H1 (cell line): ENCODE measurements around the gene HOXB3.

Source experiments
- EP300 ChIP-seq, 2 experiments: IDR thresholded peaks; 1 replicate in 1 of 2; 2 replicates in 1 of 2; pipeline ENCODE4 v1.6.1; 2011 to 2012; ENCODE audit warnings: low read depth in 2 of 2, low read length in 2 of 2, mild to moderate bottlenecking in 2 of 2, borderline replicate concordance in 1 of 2, inconsistent platforms in 1 of 2, moderate library complexity in 1 of 2
- POLR2AphosphoS5 ChIP-seq: IDR thresholded peaks from 2 replicates; pipeline ENCODE4 v1.6.1; 2011; ENCODE audit warnings: low read depth, low read length
- SAP30 ChIP-seq: fragments of 300-600 bp; sonication (generic); IDR thresholded peaks from 2 replicates; pipeline ENCODE4 v1.7.1; 2012; ENCODE audit warnings: low read length, moderate library complexity, mild to moderate bottlenecking, inconsistent platforms; ENCODE audit not compliant: insufficient read depth, insufficient replicate concordance
- SRF ChIP-seq: IDR thresholded peaks from 2 replicates; pipeline ENCODE4 v1.6.1; 2011; ENCODE audit warnings: mild to moderate bottlenecking, low read depth, low read length, moderate library complexity
- TF ChIP-seq, protein P1 (sequence below), 3 experiments: IDR thresholded peaks; 1 replicate in 2 of 3; 2 replicates in 1 of 3; pipeline versions ENCODE4 v1.5.1 to v1.6.1; 2011; ENCODE audit warnings: low read length in 3 of 3, mild to moderate bottlenecking in 3 of 3, inconsistent platforms in 2 of 3, low read depth in 1 of 3, moderate library complexity in 1 of 3; ENCODE audit not compliant: insufficient read depth in 1 of 3; ENCODE audit errors: control extremely low read depth in 1 of 3

- no peak for TF ChIP-seq SAP30
- TF ChIP-seq SRF, result no peak
- TF ChIP-seq POLR2AphosphoS5, result no peak
- no peak for TF ChIP-seq EP300 (IDR thresholded peaks at IDR 0.05; ENCODE audit: borderline replicate concordance in 1 of 2, low read depth in 2 of 2, low read length in 2 of 2)
- TF ChIP-seq, protein P1, sequence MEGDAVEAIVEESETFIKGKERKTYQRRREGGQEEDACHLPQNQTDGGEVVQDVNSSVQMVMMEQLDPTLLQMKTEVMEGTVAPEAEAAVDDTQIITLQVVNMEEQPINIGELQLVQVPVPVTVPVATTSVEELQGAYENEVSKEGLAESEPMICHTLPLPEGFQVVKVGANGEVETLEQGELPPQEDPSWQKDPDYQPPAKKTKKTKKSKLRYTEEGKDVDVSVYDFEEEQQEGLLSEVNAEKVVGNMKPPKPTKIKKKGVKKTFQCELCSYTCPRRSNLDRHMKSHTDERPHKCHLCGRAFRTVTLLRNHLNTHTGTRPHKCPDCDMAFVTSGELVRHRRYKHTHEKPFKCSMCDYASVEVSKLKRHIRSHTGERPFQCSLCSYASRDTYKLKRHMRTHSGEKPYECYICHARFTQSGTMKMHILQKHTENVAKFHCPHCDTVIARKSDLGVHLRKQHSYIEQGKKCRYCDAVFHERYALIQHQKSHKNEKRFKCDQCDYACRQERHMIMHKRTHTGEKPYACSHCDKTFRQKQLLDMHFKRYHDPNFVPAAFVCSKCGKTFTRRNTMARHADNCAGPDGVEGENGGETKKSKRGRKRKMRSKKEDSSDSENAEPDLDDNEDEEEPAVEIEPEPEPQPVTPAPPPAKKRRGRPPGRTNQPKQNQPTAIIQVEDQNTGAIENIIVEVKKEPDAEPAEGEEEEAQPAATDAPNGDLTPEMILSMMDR (IDR thresholded peaks at IDR 0.05; ENCODE audit: control extremely low read depth in 1 of 3, insufficient read depth in 1 of 3, low read depth in 1 of 3, low read length in 3 of 3), result no peak
These were observed 10.4 kb upstream of the HOXB3 start for GRCh38 chr17:48600244-48601098.
